Measurements from ENCODE around the gene SLC32A1. TPM values are rescaled to one million over a fixed set of nuclear protein-coding genes. Genes with fewer than 3 reads are reported as not detected.

SLC32A1 gene
- total and polyA plus RNA-seq, 2 of the 13 experiments (the other 11 are each of a cell fraction or from before 2014, with no cell fraction given), result not detected

DNA sequence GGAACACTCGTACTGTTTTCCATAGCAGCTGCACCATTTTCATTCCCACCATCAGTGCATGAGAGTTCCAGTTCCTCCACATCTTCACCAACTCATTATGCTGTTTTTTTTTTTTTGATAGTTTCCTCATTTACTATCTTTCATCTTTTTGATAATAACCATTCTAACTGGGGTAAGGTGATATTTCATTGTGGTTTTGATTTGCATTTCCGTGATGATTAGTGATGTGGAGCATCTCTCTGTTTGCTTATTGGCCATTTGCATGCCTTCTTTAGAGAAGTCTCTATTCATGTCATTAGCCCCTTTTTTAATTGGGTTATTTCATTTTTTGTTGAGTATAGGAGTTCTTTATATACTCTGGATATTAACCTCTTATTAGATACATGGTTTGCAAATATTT lies 49.9 kb downstream of the SLC32A1 start:
- Histone ChIP-seq H3K9ac (ENCODE audit: insufficient read depth, low read depth, low read length) (no peak overlapping the region), H3K4me1 (ENCODE audit: insufficient read depth, low read length) (peaks cover 8% of the 10 kb centered on the region), H3K9me3 (ENCODE audit: low read length) (no peaks in the 10 kb centered on the region), H3K79me2 (ENCODE audit: insufficient read depth, low read length) (no peaks in the 10 kb centered on the region), H3K4me2 (ENCODE audit: low read depth, low read length) (no peak overlapping the region), H3K27ac (ENCODE audit: extremely low read length, insufficient read depth, low read length) (no peak overlapping the region), H3K27me3 (ENCODE audit: control insufficient read depth in 1 of 2, insufficient read depth in 2 of 2, low read length in 2 of 2) (no peaks in the 10 kb centered on the region), H3K36me3 (replicated peaks in 1 of 2; ENCODE audit: control insufficient read depth in 1 of 2, insufficient read depth in 2 of 2, low read length in 2 of 2) (peaks cover 15 to 45% of the 10 kb centered on the region in 2 experiments), H2AFZ (ENCODE audit: low read length) (no peak overlapping the region), H4K20me1 (ENCODE audit: insufficient read depth, low read length) (no peaks in the 10 kb centered on the region), H3K4me3 (replicated peaks in 1 of 3; ENCODE audit: insufficient read depth in 1 of 3, low read depth in 2 of 3, low read length in 3 of 3) (no peak overlapping the region)
- no peak for ATAC-seq
- ChIA-PET CTCF (ENCODE audit: low intra/inter-chr PET ratio, low total read pairs) (no interaction called here), POLR2A (no interaction called here)
- 98% methylated on average over 2 of the region's 2 CpGs for WGBS (ENCODE audit: low lambda C conversion rate)
- BruUV-seq (replicated peaks), result no TSS peak
- intact Hi-C loops (cut with micrococcal nuclease; ENCODE audit: unreplicated experiment) (no loop called here), in situ Hi-C loops (cut with HindIII; ENCODE audit: extremely low pct_ligation_motif_present, low pct_unique_long_range_greater_than_20kb) (no loop called here)
- TF ChIP-seq ZNF264 (CRISPR knock-in tag; IDR thresholded peaks at IDR 0.05) (no peak), PAX8 (CRISPR knock-in tag; IDR thresholded peaks at IDR 0.05; ENCODE audit: borderline replicate concordance) (no peak), HOXA5 (CRISPR knock-in tag; IDR thresholded peaks at IDR 0.05) (no peak), SP4 (CRISPR knock-in tag; IDR thresholded peaks at IDR 0.05) (no peak), PPARG (CRISPR knock-in tag; conservative IDR thresholded peaks at IDR 0.05) (no peak), SKI (IDR thresholded peaks at IDR 0.05; ENCODE audit: partially characterized antibody) (no peak), CHD4 (IDR thresholded peaks at IDR 0.05; ENCODE audit: borderline replicate concordance, low read length) (no peak), ZNF605 (CRISPR knock-in tag; IDR thresholded peaks at IDR 0.05) (no peak), GZF1 (CRISPR knock-in tag; IDR thresholded peaks at IDR 0.05) (no peak), RBM22 (optimal IDR thresholded peaks at IDR 0.05; ENCODE audit: low read length) (no peak), SATB2 (CRISPR knock-in tag; IDR thresholded peaks at IDR 0.05) (no peak)
- TF ChIP-seq, protein P1, sequence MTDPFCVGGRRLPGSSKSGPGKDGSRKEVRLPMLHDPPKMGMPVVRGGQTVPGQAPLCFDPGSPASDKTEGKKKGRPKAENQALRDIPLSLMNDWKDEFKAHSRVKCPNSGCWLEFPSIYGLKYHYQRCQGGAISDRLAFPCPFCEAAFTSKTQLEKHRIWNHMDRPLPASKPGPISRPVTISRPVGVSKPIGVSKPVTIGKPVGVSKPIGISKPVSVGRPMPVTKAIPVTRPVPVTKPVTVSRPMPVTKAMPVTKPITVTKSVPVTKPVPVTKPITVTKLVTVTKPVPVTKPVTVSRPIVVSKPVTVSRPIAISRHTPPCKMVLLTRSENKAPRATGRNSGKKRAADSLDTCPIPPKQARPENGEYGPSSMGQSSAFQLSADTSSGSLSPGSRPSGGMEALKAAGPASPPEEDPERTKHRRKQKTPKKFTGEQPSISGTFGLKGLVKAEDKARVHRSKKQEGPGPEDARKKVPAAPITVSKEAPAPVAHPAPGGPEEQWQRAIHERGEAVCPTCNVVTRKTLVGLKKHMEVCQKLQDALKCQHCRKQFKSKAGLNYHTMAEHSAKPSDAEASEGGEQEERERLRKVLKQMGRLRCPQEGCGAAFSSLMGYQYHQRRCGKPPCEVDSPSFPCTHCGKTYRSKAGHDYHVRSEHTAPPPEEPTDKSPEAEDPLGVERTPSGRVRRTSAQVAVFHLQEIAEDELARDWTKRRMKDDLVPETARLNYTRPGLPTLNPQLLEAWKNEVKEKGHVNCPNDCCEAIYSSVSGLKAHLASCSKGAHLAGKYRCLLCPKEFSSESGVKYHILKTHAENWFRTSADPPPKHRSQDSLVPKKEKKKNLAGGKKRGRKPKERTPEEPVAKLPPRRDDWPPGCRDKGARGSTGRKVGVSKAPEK (CRISPR knock-in tag; IDR thresholded peaks at IDR 0.05; ENCODE audit: borderline replicate concordance), result no peak
- TF ChIP-seq, protein P2, sequence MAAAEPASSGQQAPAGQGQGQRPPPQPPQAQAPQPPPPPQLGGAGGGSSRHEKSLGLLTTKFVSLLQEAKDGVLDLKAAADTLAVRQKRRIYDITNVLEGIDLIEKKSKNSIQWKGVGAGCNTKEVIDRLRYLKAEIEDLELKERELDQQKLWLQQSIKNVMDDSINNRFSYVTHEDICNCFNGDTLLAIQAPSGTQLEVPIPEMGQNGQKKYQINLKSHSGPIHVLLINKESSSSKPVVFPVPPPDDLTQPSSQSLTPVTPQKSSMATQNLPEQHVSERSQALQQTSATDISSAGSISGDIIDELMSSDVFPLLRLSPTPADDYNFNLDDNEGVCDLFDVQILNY (CRISPR knock-in tag; conservative IDR thresholded peaks at IDR 0.05), result no peak
- FAIRE-seq, result no peak
- DNase-seq (ENCODE audit: low spot score), result no peak
